Common myeloid progenitor, CD34-positive (primary cell): Measurements from ENCODE around the gene CUEDC1.
A peak's percentile ranks its signal among the peaks of the same experiment; 100 is the strongest.

Experiments used
- CTCF ChIA-PET: fragments of 350-600 bp; sonication (Branson Sonifier 250); formaldehyde crosslinking; loops from one replicate; lab custom pipeline; 2021; ENCODE audit warnings: antibody characterized with exemption; lab: Charles Lee
- POLR2A ChIA-PET: fragments of 350-600 bp; sonication (Branson Sonifier 250); formaldehyde crosslinking; loops from one replicate; lab custom pipeline; 2021; ENCODE audit warnings: antibody characterized with exemption; lab: Charles Lee
- DNase-seq, 3 donors: peaks; one replicate each; pipeline versions ENCODE4 v3.0.0 to v3.0.0-alpha.2; 2013
- H3K27ac ChIP-seq, 2 experiments: 1 replicate in 1 of 2; 2 replicates in 1 of 2; pipeline ENCODE4 v1.7.0; 2013; ENCODE audit warnings: inconsistent platforms in 2 of 2, low read length in 2 of 2, mild to moderate bottlenecking in 2 of 2, low read depth in 1 of 2, moderate library complexity in 1 of 2; ENCODE audit not compliant: severe bottlenecking in 2 of 2, insufficient read depth in 1 of 2, poor library complexity in 1 of 2
- H3K27me3 ChIP-seq, 5 experiments: replicated peaks in 2 of 5; 1 replicate in 3 of 5; 2 replicates in 2 of 5; pipeline versions ENCODE4 v1.6.1 to v1.7.0; 2013; ENCODE audit warnings: low read length in 4 of 5, mild to moderate bottlenecking in 2 of 5, moderate library complexity in 2 of 5, inconsistent platforms in 1 of 5; ENCODE audit not compliant: insufficient read depth in 5 of 5, control insufficient read depth in 4 of 5
- H3K36me3 ChIP-seq, 4 experiments: 1 replicate in 2 of 4; 2 replicates in 2 of 4; pipeline versions ENCODE4 v1.6.1 to v1.7.0; 2013; ENCODE audit warnings: low read length in 3 of 4, control low read depth in 1 of 4, mild to moderate bottlenecking in 1 of 4; ENCODE audit not compliant: control insufficient read depth in 4 of 4, insufficient read depth in 4 of 4
- H3K4me1 ChIP-seq, 4 experiments: 1 replicate in 3 of 4; 2 replicates in 1 of 4; pipeline versions ENCODE4 v1.6.1 to v1.7.1; 2013; ENCODE audit warnings: low read length in 3 of 4, mild to moderate bottlenecking in 3 of 4, control low read depth in 1 of 4, inconsistent platforms in 1 of 4, moderate library complexity in 1 of 4; ENCODE audit not compliant: control insufficient read depth in 4 of 4, insufficient read depth in 4 of 4; ENCODE audit errors: control extremely low read depth in 1 of 4
- H3K4me3 ChIP-seq, 7 experiments: 1 replicate in 4 of 7; 2 replicates in 3 of 7; pipeline versions ENCODE4 v1.5.1 to v1.7.0; 2013; ENCODE audit warnings: mild to moderate bottlenecking in 7 of 7, low read length in 6 of 7, moderate library complexity in 6 of 7, inconsistent platforms in 2 of 7, low read depth in 2 of 7, control low read depth in 1 of 7; ENCODE audit not compliant: insufficient read depth in 4 of 7, control insufficient read depth in 1 of 7; ENCODE audit errors: extremely low read depth in 1 of 7
- H3K9me3 ChIP-seq, 5 experiments: 1 replicate in 4 of 5; 2 replicates in 1 of 5; pipeline versions ENCODE4 v1.6.1 to v1.7.1; 2013; ENCODE audit warnings: low read length in 4 of 5, mild to moderate bottlenecking in 2 of 5, inconsistent platforms in 1 of 5, low read depth in 1 of 5, moderate library complexity in 1 of 5; ENCODE audit not compliant: control insufficient read depth in 4 of 5, insufficient read depth in 2 of 5; ENCODE audit errors: control extremely low read depth in 1 of 5
- WGBS: methylation state at CpG from one replicate; pipeline ENCODE4 v1.1.5; 2013; ENCODE audit not compliant: insufficient coverage; 5-methylcytosine and 5-hydroxymethylcytosine counted together

Gene CUEDC1

GRCh38 chr17:57876866-57877237, 78.4 kb downstream of the CUEDC1 start:
- POLR2A ChIA-PET, result interaction anchor here (0.7 to 1.1 kb wide), 2 partner anchors 26 to 130 kb away, joined by 3 read pairs; partner anchors contain the start of gene SRSF1
- Histone ChIP-seq H3K4me1 (peaks cover 8 to 64% (median 54%) of the 10 kb centered on the region in 4 experiments), H3K9me3 (no peaks in the 10 kb centered on the region), H3K36me3 (no peaks in the 10 kb centered on the region), H3K4me3 (no peak overlapping the region), H3K27me3 (no peaks in the 10 kb centered on the region), H3K27ac (no peak overlapping the region)
- DNase-seq, result no peak
- WGBS, result 85% methylated on average over 2 of the region's 2 CpGs
- CTCF ChIA-PET, result interaction anchor here (0.8 to 15.6 kb wide), 7 partner anchors 9 to 120 kb away, joined by 3 to 252 read pairs (median 4); partner anchors contain the start of gene MRPS23

DNA sequence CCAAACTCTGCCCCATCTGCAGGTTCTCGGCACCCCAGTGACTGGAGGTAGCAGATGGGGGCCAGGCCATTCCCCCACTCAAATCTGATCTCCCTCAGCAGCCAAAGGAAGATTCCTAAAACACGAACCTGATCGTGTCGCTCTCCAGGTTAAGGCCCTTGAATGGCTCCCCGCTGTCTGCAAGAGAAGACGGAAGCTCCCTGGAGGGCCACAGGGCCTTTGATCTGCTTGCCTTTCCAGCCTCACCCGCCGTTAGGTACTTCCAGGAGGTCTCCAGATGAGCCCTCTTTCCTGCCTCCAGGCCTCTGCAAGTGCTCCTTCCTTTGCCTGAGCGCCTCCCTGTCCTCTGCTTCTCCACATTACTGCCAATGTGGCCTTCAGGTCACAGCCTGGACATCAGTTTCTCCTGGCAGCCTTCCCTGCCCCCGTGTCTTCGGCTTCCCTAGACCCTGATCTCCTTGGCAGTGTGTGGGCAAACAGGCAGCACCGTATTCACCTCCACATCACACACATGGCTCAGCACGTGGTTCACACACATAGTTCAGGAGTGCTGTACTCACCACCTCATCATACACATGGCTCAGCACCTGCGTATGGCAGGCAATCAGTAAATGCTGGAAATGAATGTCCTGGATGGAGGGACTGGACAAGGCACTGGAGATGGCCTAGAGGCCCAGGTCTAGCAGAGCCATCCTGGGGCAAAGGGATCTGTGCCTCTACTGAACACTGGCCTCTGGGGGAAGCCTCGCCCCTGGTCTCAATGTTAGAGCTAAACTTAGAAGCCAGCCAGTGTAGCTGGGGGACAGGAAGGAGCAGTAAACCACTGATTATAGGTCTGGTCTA, 79.0 kb downstream of the CUEDC1 start:
- ChIA-PET CTCF (interaction anchor here (0.8 to 15.6 kb wide), 13 partner anchors 9 to 747 kb away, joined by 3 to 252 read pairs (median 4); partner anchors contain the start of gene MRPS23), POLR2A (interaction anchor here (0.7 to 1.1 kb wide), 2 partner anchors 26 to 131 kb away, joined by 3 read pairs; partner anchors contain the start of gene SRSF1)
- Histone ChIP-seq H3K4me3 (no peak overlapping the region), H3K4me1 (peaks cover 8 to 70% (median 59%) of the 10 kb centered on the region in 4 experiments), H3K27me3 (no peaks in the 10 kb centered on the region), H3K9me3 (no peaks in the 10 kb centered on the region), H3K36me3 (no peaks in the 10 kb centered on the region), H3K27ac (no peak overlapping the region)
- 82% methylated on average over 13 of the region's 15 CpGs for WGBS
- no peak for DNase-seq

GRCh38 chr17:57875290-57876022, 79.8 kb downstream of the CUEDC1 start:
- Histone ChIP-seq H3K9me3 (no peaks in the 10 kb centered on the region), H3K27me3 (no peaks in the 10 kb centered on the region), H3K4me3 (peak overlapping the region in 3 of 7 experiments; percentile 29 to 45 (median 29)), H3K4me1 (peaks cover 8 to 78% (median 65%) of the 10 kb centered on the region in 4 experiments), H3K27ac (no peak overlapping the region), H3K36me3 (no peaks in the 10 kb centered on the region)
- DNase-seq, result peak; percentile 69 to 79 (median 74)
- ChIA-PET POLR2A (interaction anchor here (0.7 to 1.2 kb wide), 2 partner anchors 17 to 124 kb away, joined by 3 to 4 read pairs; no protein-coding TSS in a partner anchor), CTCF (interaction anchor here (0.8 to 15.6 kb wide), 12 partner anchors 15 to 747 kb away, joined by 3 to 252 read pairs (median 6); partner anchors contain the start of gene MRPS23)
- 12% methylated on average over 8 of the region's 10 CpGs for WGBS

GRCh38 chr17:57874434-57875289, 80.5 kb downstream of the CUEDC1 start:
- Histone ChIP-seq H3K27ac (no peak overlapping the region), H3K9me3 (no peaks in the 10 kb centered on the region), H3K27me3 (no peaks in the 10 kb centered on the region), H3K36me3 (no peaks in the 10 kb centered on the region), H3K4me1 (peaks cover 8 to 86% (median 72%) of the 10 kb centered on the region in 4 experiments), H3K4me3 (peak overlapping the region in 4 of 7 experiments; percentile 22 to 45 (median 29))
- ChIA-PET POLR2A (interaction anchor here (0.6 to 1.2 kb wide), 3 partner anchors 16 to 125 kb away, joined by 3 to 4 read pairs (median 3); no protein-coding TSS in a partner anchor), CTCF (interaction anchor here (0.9 to 15.6 kb wide), 12 partner anchors 15 to 125 kb away, joined by 3 to 252 read pairs (median 6); partner anchors contain the start of gene MRPS23)
- DNase-seq, result peak; percentile 54 to 79 (median 70)
- WGBS, result 8% methylated on average over 17 of the region's 33 CpGs

DNA sequence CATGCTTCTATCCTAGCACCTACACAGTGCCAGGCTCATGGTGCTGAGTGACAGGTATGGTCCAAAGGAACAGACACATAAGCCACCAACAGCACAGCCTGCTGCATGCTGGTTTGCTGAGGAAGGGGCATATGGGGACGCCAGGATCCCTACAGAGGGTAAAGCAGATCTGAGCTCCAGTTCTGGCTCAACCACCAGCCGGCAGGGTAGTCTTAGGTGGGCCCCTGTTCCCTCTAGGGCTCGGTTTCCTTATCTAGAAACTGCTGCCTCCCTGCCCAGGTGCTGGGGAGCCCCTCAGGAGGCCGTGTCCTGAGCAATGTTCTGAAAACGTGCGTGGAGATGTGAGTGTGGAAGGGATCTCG, 81.2 kb downstream of the CUEDC1 start:
- DNase-seq, result no peak
- H3K9me3 ChIP-seq, result no peaks in the 10 kb centered on the region
- ChIA-PET POLR2A (interaction anchor here (0.6 to 1.2 kb wide), 3 partner anchors 11 to 125 kb away, joined by 3 to 4 read pairs (median 4); no protein-coding TSS in a partner anchor), CTCF (interaction anchor here (1.0 to 15.6 kb wide), 7 partner anchors 14 to 126 kb away, joined by 3 to 252 read pairs (median 12); partner anchors contain the start of gene MRPS23)
- no peaks in the 10 kb centered on the region for H3K27me3 ChIP-seq
- peaks cover 8 to 90% (median 78%) of the 10 kb centered on the region in 4 experiments for H3K4me1 ChIP-seq
- H3K27ac ChIP-seq, result no peak overlapping the region
- peak overlapping the region in 3 of 7 experiments; percentile 2 to 31 (median 22) for H3K4me3 ChIP-seq
- 20% methylated on average over 2 of the region's 7 CpGs for WGBS
- no peaks in the 10 kb centered on the region for H3K36me3 ChIP-seq
